Choroid plexus epithelial cell (primary cell): ENCODE measurements around the gene MDM4.

Experiments used
- DNase-seq: peaks from one replicate; pipeline ENCODE4 v3.0.0-alpha.2; 2010; ENCODE audit warnings: low read depth
- H3K4me3 ChIP-seq: 2 replicates; pipeline ENCODE4 v1.5.1; 2011; ENCODE audit warnings: low read depth, mild to moderate bottlenecking, control low read depth, low read length, moderate library complexity
- TF ChIP-seq, protein P1 (sequence below): conservative IDR thresholded peaks from 2 replicates; pipeline ENCODE4 v1.5.1; 2011; ENCODE audit warnings: low read depth, mild to moderate bottlenecking, control low read depth, inconsistent platforms, low read length, moderate library complexity

Gene MDM4

GRCh38 chr1:204600968-204601367 is 84.8 kb downstream of the MDM4 start:
- H3K4me3 ChIP-seq, result no peak overlapping the region
- TF ChIP-seq, protein P1, sequence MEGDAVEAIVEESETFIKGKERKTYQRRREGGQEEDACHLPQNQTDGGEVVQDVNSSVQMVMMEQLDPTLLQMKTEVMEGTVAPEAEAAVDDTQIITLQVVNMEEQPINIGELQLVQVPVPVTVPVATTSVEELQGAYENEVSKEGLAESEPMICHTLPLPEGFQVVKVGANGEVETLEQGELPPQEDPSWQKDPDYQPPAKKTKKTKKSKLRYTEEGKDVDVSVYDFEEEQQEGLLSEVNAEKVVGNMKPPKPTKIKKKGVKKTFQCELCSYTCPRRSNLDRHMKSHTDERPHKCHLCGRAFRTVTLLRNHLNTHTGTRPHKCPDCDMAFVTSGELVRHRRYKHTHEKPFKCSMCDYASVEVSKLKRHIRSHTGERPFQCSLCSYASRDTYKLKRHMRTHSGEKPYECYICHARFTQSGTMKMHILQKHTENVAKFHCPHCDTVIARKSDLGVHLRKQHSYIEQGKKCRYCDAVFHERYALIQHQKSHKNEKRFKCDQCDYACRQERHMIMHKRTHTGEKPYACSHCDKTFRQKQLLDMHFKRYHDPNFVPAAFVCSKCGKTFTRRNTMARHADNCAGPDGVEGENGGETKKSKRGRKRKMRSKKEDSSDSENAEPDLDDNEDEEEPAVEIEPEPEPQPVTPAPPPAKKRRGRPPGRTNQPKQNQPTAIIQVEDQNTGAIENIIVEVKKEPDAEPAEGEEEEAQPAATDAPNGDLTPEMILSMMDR, result no peak
- no peak for DNase-seq

GRCh38 chr1:204602111-204602579 is 85.9 kb downstream of the MDM4 start:
- no peak for DNase-seq
- no peak overlapping the region for H3K4me3 ChIP-seq
- TF ChIP-seq, protein P1, result no peak

- TF ChIP-seq, protein P1, result no peak
- H3K4me3 ChIP-seq, result no peak overlapping the region
- no peak for DNase-seq
These were observed 86.8 kb downstream of the MDM4 start for GRCh38 chr1:204602871-204603542.

DNA sequence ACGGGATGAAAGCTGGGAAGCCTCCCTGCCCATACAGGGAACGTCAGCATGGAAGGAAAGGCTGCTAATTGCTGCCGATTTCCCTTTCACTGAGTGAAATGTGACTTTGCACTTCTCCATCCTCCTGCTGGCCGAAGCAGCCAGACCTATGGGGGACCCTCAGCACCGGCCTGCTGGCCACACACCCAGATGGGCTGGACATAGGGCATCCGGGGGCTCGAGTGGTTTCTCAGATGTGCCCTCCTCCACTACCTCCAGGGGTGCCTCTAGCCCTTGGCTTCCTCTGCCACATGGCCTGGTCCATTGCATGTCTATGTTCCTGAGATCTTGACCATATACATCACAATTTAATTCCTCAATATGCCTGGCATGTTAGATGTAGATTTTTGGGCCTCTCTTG is 89.6 kb downstream of the MDM4 start:
- no peak overlapping the region for H3K4me3 ChIP-seq
- DNase-seq, result no peak
- TF ChIP-seq, protein P1, result no peak
